Measurements from ENCODE around the gene THSD7B. TPM values are rescaled to one million over a fixed set of nuclear protein-coding genes. Genes with fewer than 3 reads are reported as not detected.

THSD7B gene
- total RNA-seq, 1 donor from 2014 or later, result 1.2 TPM

DNA sequence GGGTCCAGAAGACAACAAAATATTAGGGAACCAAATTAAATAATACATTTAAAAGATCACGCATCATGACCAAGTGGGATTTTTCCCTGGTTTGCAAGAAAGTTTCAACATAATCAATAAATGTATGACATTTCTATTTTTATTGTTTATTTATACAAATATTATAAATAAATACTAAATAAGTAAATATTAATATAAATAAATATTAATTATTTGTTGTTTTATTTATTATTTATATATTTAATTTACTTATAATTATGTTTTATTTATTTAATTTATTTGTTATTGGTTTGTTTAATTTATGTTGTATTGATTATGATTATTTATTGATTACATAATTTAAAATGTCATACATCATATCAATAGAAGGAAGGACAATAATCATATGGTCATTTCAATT lies 956.4 kb downstream of the THSD7B start:
- Histone ChIP-seq H3K79me2 (ENCODE audit: low read depth) (no peaks in the 10 kb centered on the region), H3F3A (ENCODE audit: low read depth) (no peaks in the 10 kb centered on the region), H3K36me3 (peaks cover 5% of the 10 kb centered on the region), H3K4me3 (no peak overlapping the region), H3K9me3 (ENCODE audit: low read depth) (no peaks in the 10 kb centered on the region), H2AFZ (replicated peaks) (no peak overlapping the region), H3K4me2 (no peak overlapping the region), H3K27ac (no peak overlapping the region), H4K20me1 (ENCODE audit: low read depth) (no peaks in the 10 kb centered on the region), H3K4me1 (peaks cover 3% of the 10 kb centered on the region), H3K27me3 (no peaks in the 10 kb centered on the region), H3K9ac (no peak overlapping the region)
- Mint-ChIP-seq H3K4me1 (peaks cover 11% of the 10 kb centered on the region), H3K27ac (no peak overlapping the region), H3K27me3 (ENCODE audit: insufficient read depth, low read depth) (peaks cover 3% of the 10 kb centered on the region), H3K36me3 (no peaks in the 10 kb centered on the region), H3K9me3 (peaks cover 10% of the 10 kb centered on the region), H3K4me3 (no peak overlapping the region)
- DNase-seq (ENCODE audit: low spot score), result no peak
- TF ChIP-seq EZH2 (IDR thresholded peaks at IDR 0.05), result no peak
- TF ChIP-seq, protein P1, sequence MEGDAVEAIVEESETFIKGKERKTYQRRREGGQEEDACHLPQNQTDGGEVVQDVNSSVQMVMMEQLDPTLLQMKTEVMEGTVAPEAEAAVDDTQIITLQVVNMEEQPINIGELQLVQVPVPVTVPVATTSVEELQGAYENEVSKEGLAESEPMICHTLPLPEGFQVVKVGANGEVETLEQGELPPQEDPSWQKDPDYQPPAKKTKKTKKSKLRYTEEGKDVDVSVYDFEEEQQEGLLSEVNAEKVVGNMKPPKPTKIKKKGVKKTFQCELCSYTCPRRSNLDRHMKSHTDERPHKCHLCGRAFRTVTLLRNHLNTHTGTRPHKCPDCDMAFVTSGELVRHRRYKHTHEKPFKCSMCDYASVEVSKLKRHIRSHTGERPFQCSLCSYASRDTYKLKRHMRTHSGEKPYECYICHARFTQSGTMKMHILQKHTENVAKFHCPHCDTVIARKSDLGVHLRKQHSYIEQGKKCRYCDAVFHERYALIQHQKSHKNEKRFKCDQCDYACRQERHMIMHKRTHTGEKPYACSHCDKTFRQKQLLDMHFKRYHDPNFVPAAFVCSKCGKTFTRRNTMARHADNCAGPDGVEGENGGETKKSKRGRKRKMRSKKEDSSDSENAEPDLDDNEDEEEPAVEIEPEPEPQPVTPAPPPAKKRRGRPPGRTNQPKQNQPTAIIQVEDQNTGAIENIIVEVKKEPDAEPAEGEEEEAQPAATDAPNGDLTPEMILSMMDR (IDR thresholded peaks at IDR 0.05), result no peak
- TF ChIP-seq EZH2phosphoT487 (IDR thresholded peaks at IDR 0.05), result no peak

DNA sequence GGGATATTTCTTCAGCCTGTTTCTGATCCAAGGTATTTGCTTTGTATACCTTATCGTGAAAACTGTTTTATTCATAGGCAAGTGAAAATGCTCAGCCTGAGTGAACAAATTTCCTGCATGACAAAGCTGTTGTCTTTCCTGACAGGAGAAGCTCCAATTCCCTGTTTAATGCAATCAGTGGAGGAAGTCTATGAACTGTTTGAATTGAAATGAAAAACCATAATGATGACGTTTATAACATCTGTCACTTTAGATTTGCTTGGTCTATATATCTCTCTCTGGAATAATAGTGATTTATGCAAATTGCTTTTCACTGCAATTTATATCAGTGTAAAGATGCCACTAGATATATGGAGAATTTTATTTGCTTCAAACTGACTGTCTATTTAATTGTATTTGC lies 959.6 kb downstream of the THSD7B start:
- Mint-ChIP-seq H3K4me3 (no peak overlapping the region), H3K27me3 (ENCODE audit: insufficient read depth, low read depth) (peaks cover 3% of the 10 kb centered on the region), H3K27ac (no peak overlapping the region), H3K9me3 (peaks cover 10% of the 10 kb centered on the region), H3K36me3 (no peaks in the 10 kb centered on the region), H3K4me1 (peaks cover 23% of the 10 kb centered on the region)
- H3K9me3 ChIP-seq (ENCODE audit: low read depth), result no peaks in the 10 kb centered on the region
- H3K27me3 ChIP-seq, result no peaks in the 10 kb centered on the region
- no peak for DNase-seq (ENCODE audit: low spot score)
- no peak overlapping the region for H3K4me3 ChIP-seq
- no peak overlapping the region for H2AFZ ChIP-seq (replicated peaks)
- H3F3A ChIP-seq (ENCODE audit: low read depth), result no peaks in the 10 kb centered on the region
- no peak overlapping the region for H3K27ac ChIP-seq
- no peak overlapping the region for H3K4me2 ChIP-seq
- TF ChIP-seq EZH2phosphoT487 (IDR thresholded peaks at IDR 0.05) (no peak), EZH2 (IDR thresholded peaks at IDR 0.05) (no peak)
- TF ChIP-seq, protein P1 (IDR thresholded peaks at IDR 0.05), result no peak
- no peak overlapping the region for H3K9ac ChIP-seq
- H3K36me3 ChIP-seq, result peaks cover 5% of the 10 kb centered on the region
- H4K20me1 ChIP-seq (ENCODE audit: low read depth), result no peaks in the 10 kb centered on the region
- peaks cover 18% of the 10 kb centered on the region for H3K4me1 ChIP-seq
- H3K79me2 ChIP-seq (ENCODE audit: low read depth), result no peaks in the 10 kb centered on the region

Small RNA genes lying within 50 kb of the gene (small RNA-seq; reads per million reads assigned to genes)
- gene RF00019, result not detected
- gene RNA5SP105, result not detected

Measured in neural progenitor cell (in vitro differentiated cells).